Activated B cell treated with CpG ODN at 0.5 μM for 24 hours (primary cell): ENCODE measurements around the gene PLA2G5. TPM values are rescaled to one million over a fixed set of nuclear protein-coding genes. Genes with fewer than 3 reads are reported as not detected.

ENCODE experiments used
- ATAC-seq: fragments of 200-7000 bp; cut with Tn5 transposase; one replicate; pipeline ENCODE4 v1.10.0; 2021; ENCODE audit warnings: low read depth, mild to moderate bottlenecking, moderate library complexity
- CTCF ChIA-PET: fragments of 350-600 bp; sonication (Branson Sonifier 250); formaldehyde crosslinking; loops from one replicate; lab custom pipeline; 2021; ENCODE audit warnings: antibody characterized with exemption; lab: Charles Lee
- POLR2A ChIA-PET: fragments of 350-600 bp; sonication (Branson Sonifier 250); formaldehyde crosslinking; loops from one replicate; lab custom pipeline; 2021; ENCODE audit warnings: antibody characterized with exemption; lab: Charles Lee
- DNase-seq: peaks from one replicate; pipeline ENCODE4 v3.0.0; 2022
- H3K27ac Mint-ChIP-seq: one replicate; pipeline ENCODE4 v1.8.0; 2020; ENCODE audit warnings: mixed read lengths
- H3K27me3 Mint-ChIP-seq: one replicate; pipeline ENCODE4 v1.8.0; 2021; ENCODE audit warnings: mixed read lengths
- H3K36me3 Mint-ChIP-seq: one replicate; pipeline ENCODE4 v1.8.0; 2021; ENCODE audit warnings: low read depth, mixed read lengths
- H3K4me1 Mint-ChIP-seq: one replicate; pipeline ENCODE4 v1.8.0; 2021; ENCODE audit warnings: mixed read lengths
- H3K4me3 Mint-ChIP-seq: one replicate; pipeline ENCODE4 v1.8.0; 2020; ENCODE audit warnings: mild to moderate bottlenecking, mixed read lengths
- H3K9me3 Mint-ChIP-seq: one replicate; pipeline ENCODE4 v1.8.0; 2020; ENCODE audit warnings: mixed read lengths
- intact Hi-C: fragments of 100-400 bp; cut with micrococcal nuclease; formaldehyde crosslinking; loops from one replicate; pipeline ENCODE4 v1.15.1; 2024
- total RNA-seq: library from RNA; stranded (reverse); gene quantifications from 2 replicates; pipeline ENCODE4 v1.2.3, GENCODE V29; 2022
- TF ChIP-seq, protein P1 (sequence below): fragments of 200-600 bp; IDR thresholded peaks from one replicate; pipeline ENCODE4 v1.8.0; 2022; ENCODE audit warnings: antibody characterized with exemption, mild to moderate bottlenecking

PLA2G5 gene
- total RNA-seq, 1 donor from 2014 or later, result not detected

DNA sequence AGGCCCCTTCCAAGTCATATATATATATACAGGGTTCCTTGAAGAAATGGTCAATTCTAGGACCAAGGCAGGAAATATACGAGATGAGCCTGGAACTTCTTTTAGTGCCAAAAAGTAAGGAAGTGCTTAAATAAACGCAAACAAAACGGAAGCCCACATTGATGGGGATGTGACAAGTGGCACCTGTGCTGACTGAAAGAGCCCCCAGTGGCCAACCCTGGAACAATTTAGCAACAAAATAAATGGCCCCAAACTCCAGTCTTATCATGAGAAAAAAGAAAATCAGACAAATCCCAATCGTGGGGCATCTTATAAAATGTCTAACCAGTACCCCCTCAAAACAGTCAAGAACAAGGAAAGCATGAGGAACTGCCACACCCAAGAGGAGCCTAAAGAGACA lies 17.7 kb downstream of the PLA2G5 start:
- no peak overlapping the region for H3K4me3 Mint-ChIP-seq
- H3K27ac Mint-ChIP-seq, result no peak overlapping the region
- ATAC-seq (no peak), DNase-seq (no peak)
- H3K9me3 Mint-ChIP-seq, result no peaks in the 10 kb centered on the region
- TF ChIP-seq, protein P1, sequence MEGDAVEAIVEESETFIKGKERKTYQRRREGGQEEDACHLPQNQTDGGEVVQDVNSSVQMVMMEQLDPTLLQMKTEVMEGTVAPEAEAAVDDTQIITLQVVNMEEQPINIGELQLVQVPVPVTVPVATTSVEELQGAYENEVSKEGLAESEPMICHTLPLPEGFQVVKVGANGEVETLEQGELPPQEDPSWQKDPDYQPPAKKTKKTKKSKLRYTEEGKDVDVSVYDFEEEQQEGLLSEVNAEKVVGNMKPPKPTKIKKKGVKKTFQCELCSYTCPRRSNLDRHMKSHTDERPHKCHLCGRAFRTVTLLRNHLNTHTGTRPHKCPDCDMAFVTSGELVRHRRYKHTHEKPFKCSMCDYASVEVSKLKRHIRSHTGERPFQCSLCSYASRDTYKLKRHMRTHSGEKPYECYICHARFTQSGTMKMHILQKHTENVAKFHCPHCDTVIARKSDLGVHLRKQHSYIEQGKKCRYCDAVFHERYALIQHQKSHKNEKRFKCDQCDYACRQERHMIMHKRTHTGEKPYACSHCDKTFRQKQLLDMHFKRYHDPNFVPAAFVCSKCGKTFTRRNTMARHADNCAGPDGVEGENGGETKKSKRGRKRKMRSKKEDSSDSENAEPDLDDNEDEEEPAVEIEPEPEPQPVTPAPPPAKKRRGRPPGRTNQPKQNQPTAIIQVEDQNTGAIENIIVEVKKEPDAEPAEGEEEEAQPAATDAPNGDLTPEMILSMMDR, result no peak
- intact Hi-C loops, result loop anchor here (2.0 kb wide), 1 partner anchor 169 kb away; no protein-coding TSS in a partner anchor
- POLR2A ChIA-PET, result no interaction called here
- H3K36me3 Mint-ChIP-seq, result no peaks in the 10 kb centered on the region
- H3K27me3 Mint-ChIP-seq, result no peaks in the 10 kb centered on the region
- CTCF ChIA-PET, result interaction anchor here (0.6 kb wide), 1 partner anchor 397 kb away, joined by 3 read pairs; no protein-coding TSS in a partner anchor
- peaks cover 13% of the 10 kb centered on the region for H3K4me1 Mint-ChIP-seq

DNA sequence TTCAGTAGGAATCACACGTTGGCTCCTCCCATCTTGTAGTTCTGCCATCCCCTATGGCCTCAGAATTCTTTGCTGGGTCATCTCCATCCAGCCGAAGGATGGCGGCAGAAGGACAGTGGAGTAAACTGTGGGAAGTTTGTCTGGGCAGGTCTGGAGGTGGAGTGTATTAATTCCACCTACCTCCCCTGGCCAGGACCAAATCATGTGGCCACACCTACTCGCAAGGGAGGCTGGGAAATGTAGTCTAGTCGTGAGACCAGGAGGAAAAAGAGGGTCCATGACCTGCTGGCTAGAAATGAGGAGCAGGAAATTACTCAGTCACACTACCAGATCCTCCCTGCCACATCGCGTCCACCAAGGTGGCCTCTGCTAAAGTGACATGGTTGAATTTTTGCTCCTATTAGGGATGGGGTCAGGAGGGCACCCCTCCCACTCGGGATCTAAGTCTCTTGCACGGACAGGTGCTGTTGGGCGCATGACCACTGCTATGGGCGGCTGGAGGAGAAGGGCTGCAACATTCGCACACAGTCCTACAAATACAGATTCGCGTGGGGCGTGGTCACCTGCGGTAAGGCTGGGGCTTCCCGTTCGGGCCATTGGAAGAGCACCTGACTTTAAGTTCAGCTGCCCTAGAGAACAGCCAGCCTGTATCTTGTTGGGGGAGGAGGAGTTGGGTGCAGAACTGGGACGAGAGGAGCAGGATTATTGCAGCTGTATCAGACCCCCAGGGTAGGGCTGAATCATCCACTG lies 19.5 kb downstream of the PLA2G5 start:
- DNase-seq (no peak), ATAC-seq (no peak)
- no peaks in the 10 kb centered on the region for H3K27me3 Mint-ChIP-seq
- H3K4me3 Mint-ChIP-seq, result no peak overlapping the region
- H3K36me3 Mint-ChIP-seq, result no peaks in the 10 kb centered on the region
- CTCF ChIA-PET, result no interaction called here
- intact Hi-C loops, result no loop called here
- H3K27ac Mint-ChIP-seq, result no peak overlapping the region
- peaks cover 11% of the 10 kb centered on the region for H3K4me1 Mint-ChIP-seq
- H3K9me3 Mint-ChIP-seq, result no peaks in the 10 kb centered on the region
- TF ChIP-seq, protein P1, result no peak
- POLR2A ChIA-PET, result no interaction called here

DNA sequence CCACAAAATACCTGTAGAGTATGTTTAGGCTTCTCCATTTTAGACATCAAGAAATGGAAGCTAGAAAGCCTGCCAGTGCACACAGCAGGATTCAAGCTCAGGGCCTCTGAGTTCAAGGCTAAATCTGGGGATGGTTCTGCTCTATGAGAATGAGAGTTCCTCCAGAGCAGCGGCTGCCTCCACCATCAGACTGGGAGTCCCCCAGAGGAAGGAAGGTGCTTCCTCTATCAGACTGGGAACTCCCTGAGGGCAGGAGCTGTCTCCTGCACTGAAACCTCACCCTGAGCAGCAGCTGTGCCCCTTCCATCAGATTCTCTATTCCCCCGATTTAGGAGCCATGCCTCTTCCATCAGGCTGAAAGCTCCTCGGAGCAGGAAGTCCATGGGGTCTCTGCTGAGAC lies 20.1 kb downstream of the PLA2G5 start:
- Mint-ChIP-seq H3K4me1 (peaks cover 5% of the 10 kb centered on the region), H3K36me3 (no peaks in the 10 kb centered on the region), H3K27ac (no peak overlapping the region), H3K9me3 (no peaks in the 10 kb centered on the region), H3K27me3 (no peaks in the 10 kb centered on the region), H3K4me3 (no peak overlapping the region)
- intact Hi-C loops, result no loop called here
- ChIA-PET CTCF (interaction anchor here (0.7 kb wide), 1 partner anchor 10 kb away, joined by 3 read pairs; no protein-coding TSS in a partner anchor), POLR2A (no interaction called here)
- DNase-seq (no peak), ATAC-seq (no peak)
- TF ChIP-seq, protein P1, result no peak

DNA sequence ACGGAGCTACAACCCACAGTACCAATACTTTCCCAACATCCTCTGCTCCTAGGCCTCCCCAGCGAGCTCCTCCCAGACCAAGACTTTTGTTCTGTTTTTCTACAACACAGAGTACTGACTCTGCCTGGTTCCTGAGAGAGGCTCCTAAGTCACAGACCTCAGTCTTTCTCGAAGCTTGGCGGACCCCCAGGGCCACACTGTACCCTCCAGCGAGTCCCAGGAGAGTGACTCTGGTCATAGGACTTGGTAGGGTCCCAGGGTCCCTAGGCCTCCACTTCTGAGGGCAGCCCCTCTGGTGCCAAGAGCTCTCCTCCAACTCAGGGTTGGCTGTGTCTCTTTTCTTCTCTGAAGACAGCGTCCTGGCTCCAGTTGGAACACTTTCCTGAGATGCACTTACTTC lies 20.6 kb downstream of the PLA2G5 start:
- Mint-ChIP-seq H3K4me3 (no peak overlapping the region), H3K36me3 (no peaks in the 10 kb centered on the region), H3K4me1 (peaks cover under 1% of the 10 kb centered on the region), H3K9me3 (no peaks in the 10 kb centered on the region), H3K27ac (no peak overlapping the region), H3K27me3 (no peaks in the 10 kb centered on the region)
- no peak for ATAC-seq
- ChIA-PET CTCF (interaction anchor here (0.7 kb wide), 1 partner anchor 10 kb away, joined by 3 read pairs; no protein-coding TSS in a partner anchor), POLR2A (no interaction called here)
- TF ChIP-seq, protein P1, result no peak
- DNase-seq, result no peak
- intact Hi-C loops, result no loop called here

DNA sequence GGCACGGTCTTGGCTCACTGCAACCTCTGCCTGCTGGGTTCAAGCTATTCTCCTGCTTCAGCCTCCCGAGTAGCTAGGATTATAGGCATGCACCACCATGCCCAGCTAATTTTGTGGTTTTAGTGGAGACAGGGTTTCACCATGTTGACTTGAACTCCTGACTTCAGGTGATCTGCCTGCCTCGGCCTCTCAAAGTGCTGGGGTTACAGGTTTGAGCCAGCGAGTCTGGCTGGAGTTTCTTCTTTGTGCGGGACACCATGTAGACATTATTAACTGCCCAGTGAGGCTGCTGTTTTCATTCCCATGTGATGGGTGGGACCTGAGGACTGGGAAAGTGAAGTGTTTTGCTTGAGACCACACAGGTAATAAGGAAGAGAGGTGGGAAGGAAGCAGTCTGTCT lies 23.3 kb downstream of the PLA2G5 start:
- TF ChIP-seq, protein P1, result no peak
- CTCF ChIA-PET, result no interaction called here
- no peak overlapping the region for H3K27ac Mint-ChIP-seq

More for the DNA sequence above, 23.3 kb downstream of the PLA2G5 start:
- H3K4me1 Mint-ChIP-seq, result no peaks in the 10 kb centered on the region
- DNase-seq (no peak), ATAC-seq (no peak)
- H3K9me3 Mint-ChIP-seq, result no peaks in the 10 kb centered on the region
- no peaks in the 10 kb centered on the region for H3K36me3 Mint-ChIP-seq
- intact Hi-C loops, result no loop called here
- H3K4me3 Mint-ChIP-seq, result no peak overlapping the region
- H3K27me3 Mint-ChIP-seq, result no peaks in the 10 kb centered on the region
- POLR2A ChIA-PET, result no interaction called here
